GM19455 (cell line): ENCODE data around the gene TRAPPC2L.
"Not testable (repeated sequence)": the region's sequence is repeated elsewhere in the genome, so short reads cannot be mapped to it uniquely, and the experiment has no call there.

ENCODE experiments used
- ATAC-seq: cut with Tn5 transposase; IDR thresholded peaks from one replicate; pipeline ENCODE4 v1.9.1; 2021; ENCODE audit not compliant: unreplicated experiment

TRAPPC2L gene

GRCh38 chr16:88888057-88888456, 31.1 kb downstream of the TRAPPC2L start:
- ATAC-seq = no peak

- ATAC-seq = no peak
Observed at GRCh38 chr16:88888461-88889387, 31.8 kb downstream of the TRAPPC2L start.

GRCh38 chr16:88889702-88890352, 32.9 kb downstream of the TRAPPC2L start:
- not testable (repeated sequence) for ATAC-seq

- ATAC-seq = no peak
Observed at GRCh38 chr16:88891083-88891482, 34.2 kb downstream of the TRAPPC2L start.

DNA sequence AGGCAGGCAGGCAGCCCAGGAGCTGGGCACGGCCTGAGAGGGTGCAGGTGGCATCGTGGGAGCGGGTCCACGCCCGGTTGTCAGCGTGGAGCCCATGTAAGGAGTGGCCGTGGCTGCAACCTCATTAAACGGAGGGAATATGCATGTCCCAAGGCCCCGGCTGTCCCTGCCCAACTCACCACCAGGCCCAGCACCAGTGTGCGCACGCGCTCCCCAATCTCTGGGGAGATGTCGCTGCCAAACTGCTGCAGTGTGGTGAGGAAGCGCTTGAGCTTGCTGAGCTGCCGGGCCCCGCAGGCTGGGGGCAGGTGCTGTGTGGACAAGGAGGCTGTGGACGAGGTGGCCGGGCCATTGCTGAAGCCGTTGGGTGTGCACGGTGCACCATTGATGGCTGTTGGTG, 35.1 kb downstream of the TRAPPC2L start:
- no peak for ATAC-seq

DNA sequence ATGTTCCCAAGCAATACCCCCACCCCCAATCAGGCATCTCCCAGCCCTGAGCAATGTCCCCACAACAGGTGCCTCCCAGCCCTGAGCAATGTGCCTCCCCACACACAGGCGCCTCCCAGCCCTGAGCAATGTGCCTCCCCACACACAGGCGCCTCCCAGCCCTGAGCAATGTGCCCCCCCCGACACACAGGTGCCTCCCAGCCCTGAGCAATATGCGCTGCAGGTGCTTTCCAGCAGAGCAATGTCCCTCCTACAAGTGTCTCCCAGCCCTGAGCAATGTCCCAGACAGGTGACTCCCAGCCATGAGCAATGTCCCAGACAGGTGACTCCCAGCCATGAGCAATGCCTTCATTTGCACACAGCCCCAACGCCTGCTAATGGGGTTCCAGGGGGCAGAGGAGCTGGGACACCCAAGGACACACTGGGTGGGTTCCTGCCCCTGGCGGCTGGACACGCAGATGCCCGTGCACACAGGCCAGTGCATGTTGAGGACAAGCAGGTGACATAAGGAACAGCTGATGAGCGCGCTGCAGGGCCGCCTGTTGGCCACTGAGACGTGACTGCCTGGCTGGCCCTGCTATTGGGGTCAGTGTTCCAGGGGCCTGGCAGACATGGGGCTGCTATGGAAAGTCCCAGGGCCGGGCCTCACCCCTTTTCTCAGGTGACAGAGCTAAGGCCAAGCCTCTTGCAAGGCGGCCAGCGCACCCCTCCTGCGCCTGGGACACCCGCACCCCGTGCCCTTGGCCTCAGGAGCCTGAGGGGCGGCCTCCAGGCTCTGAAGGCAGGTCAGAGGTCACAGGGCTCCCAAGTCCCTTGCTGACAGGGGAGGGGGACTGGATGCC, 36.4 kb downstream of the TRAPPC2L start:
- no peak for ATAC-seq

DNA sequence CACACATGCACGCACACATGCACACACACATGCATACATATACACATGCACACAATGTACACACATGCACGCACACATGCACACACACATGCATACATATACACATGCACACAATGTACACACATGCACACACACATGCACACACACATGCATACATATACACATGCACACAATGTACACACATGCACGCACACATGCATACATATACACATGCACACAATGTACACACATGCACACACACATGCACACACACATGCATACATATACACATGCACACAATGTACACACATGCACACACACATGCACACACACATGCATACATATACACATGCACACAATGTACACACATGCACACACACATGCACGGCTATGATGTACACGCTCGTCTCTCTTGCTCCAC, 37.3 kb downstream of the TRAPPC2L start:
- not testable (repeated sequence) for ATAC-seq

GRCh38 chr16:88894681-88895300, 37.9 kb downstream of the TRAPPC2L start:
- ATAC-seq = no peak

DNA sequence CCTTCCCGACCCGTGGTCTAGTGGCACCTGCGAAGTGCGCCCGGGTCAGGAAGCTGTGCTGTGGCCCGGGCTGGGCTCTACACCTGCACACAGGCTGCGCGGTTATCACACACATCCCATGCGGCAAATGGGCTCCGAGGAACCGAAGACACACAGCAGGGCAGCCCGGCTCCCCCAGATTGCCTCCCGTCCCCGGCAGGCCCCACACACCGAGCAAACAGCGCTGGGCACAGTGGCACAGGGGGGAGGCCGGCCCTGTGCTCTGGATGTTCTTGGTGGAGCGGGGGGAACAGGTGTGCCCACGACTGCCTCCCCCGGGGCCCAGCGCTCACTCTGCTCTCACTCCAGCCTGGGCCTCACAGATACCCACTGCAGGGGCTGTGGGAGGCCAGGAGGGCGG, 38.4 kb downstream of the TRAPPC2L start:
- no peak for ATAC-seq

DNA sequence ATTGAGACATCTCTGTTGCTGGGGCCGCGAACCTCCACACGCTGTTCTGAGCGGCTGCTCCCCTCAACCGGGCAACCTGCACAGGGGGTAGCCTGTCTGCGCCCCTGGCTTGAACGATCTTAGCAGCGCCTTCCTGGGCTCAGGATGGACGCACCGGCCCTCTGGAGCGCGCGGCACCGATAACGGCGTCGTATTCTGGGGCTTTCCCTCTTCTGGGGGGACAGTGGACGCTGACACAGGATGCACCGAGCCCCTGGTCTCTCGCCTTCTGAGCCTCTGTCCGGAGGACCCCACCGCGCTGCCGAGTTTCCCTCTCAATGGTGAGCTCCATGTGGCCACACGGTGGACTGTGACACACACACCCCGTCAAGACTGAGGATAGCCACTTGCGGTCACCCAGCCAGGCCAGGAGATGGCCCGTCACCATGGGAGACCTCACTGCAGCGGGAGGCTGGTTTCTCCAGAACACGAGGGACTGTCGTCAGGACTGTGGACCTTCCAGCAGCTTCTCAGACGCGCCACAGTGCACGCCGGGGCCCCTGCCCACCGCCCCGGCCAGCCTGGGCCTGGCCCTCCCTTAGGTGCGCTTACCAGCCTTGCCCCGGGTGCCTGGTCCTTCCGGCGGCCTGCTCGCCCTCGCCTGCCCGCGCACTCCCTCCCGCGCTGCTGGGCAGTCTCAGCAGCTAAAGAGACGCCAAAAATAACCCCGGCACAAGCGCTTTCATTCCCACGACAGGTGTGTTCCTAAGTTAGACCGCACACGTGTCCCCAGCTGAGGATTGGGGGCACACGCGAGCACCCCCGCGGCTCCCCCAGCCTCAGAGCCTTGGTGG, 39.5 kb downstream of the TRAPPC2L start:
- ATAC-seq = no peak

DNA sequence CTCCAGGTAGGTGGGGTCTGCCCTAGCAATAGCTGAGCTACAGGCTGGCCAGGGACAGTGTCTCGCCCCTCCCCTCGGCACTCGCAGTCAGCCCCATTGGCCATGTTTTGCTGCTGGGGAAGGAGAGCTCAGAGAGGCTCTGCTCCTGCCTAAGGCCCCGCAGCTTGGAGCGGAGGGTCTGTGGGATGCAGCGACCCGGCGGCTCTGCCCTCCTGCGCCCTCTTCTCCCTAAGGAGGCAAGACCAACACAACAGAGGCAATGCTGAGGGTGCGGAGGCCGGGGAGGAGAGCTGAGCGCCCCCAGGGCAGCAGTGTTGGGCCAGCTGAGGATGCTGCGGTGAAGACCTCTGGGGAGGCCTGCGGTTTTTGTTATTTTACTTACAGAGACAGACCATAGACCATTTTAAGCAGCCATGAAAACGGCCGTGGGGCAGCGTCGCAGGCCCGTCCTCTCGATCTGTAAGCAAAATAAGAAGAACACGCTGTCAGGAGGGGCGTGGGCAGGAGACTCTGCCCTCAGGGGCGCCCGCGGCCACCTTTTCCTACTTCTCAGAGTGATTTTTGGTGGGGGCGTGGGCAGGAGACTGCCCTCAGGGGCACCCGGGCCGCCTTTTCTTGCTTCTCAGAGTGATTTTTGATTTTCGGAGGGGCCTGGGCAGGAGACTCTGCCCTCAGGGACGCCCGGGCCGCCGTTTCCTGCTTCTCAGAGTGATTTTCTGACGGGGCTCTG, 40.9 kb downstream of the TRAPPC2L start:
- no peak for ATAC-seq

GRCh38 chr16:88899901-88900661, 43.2 kb downstream of the TRAPPC2L start:
- ATAC-seq = no peak

GRCh38 chr16:88900662-88901052, 43.7 kb downstream of the TRAPPC2L start:
- no peak for ATAC-seq

- ATAC-seq = no peak
Observed at GRCh38 chr16:88901718-88902337, 44.9 kb downstream of the TRAPPC2L start.

- ATAC-seq = no peak
Observed at GRCh38 chr16:88902744-88903143, 45.8 kb downstream of the TRAPPC2L start.

- ATAC-seq = no peak
Observed at GRCh38 chr16:88903267-88903666, 46.3 kb downstream of the TRAPPC2L start.

DNA sequence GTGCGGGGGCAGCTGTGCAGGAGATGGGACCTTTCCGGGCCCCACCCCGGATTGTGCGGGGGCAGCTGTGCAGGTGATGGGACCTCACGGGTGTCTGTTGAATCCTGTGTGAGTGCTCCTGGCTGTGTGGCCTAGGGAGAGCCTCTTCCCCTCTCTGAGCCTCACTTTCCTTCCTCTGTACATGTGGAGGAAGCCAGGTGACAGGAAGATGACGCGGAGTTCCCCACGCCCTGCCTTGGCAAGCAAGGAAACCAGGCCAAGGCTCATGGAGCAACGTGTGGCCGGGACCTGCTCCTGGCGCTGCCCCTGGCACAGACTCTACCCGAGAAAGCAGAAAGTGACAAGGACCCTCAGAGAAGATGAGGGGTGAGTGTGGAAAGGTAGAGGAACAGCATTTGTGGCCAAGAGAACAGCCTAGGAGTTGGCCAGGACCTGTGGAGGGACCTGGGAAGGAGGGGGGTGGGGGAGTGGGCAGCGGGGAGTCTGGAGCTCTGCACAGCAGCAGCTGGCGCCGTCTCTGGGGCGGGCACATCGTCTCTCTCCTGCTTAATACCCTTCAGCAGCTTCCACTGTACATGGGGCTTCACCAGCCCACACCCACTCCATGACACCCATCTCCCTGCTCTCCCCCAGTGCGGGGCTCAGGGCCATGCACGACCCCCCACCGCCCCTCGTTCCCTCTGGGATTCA, 47.9 kb downstream of the TRAPPC2L start:
- no peak for ATAC-seq

DNA sequence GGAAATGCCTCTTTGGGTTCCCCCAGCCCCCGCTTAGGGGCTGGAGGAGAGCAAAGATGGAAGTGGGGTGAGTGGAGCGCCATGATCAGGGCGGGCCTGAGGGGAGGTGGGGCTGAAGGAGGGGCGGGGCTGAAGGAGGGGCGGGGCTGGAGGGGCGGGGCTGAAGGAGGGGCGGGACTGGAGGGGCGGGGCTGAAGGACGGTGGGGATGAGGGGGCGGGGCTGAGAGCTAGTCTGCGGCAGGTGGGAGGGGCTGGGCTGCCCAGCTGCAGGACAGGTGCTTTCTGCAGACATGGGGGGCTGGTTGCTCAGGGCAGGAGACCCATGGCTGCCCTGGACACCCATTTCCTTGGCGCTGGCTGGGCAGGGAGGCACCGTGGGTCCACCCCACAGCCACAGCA, 48.6 kb downstream of the TRAPPC2L start:
- no peak for ATAC-seq
